Smooth muscle cell (in vitro differentiated cells): ENCODE results near the gene ATIC. TPM values are rescaled to one million over a fixed set of nuclear protein-coding genes. Genes with fewer than 3 reads are reported as not detected.

Experiments
- DNase-seq: peaks from one replicate; lab custom pipeline; 2025; ENCODE audit not compliant: unreplicated experiment; lab: John Stamatoyannopoulos, UW
- H2AFZ ChIP-seq: fragments of 200-600 bp; sonication (generic); 2 replicates; pipeline ENCODE4 v1.6.0; 2016; ENCODE audit warnings: antibody characterized with exemption, low read depth, mild to moderate bottlenecking
- H3F3A ChIP-seq: fragments of 200-600 bp; sonication (generic); 2 replicates; pipeline ENCODE4 v1.6.0; 2017; ENCODE audit warnings: antibody characterized with exemption, low read depth
- H3K27ac ChIP-seq: fragments of 200-600 bp; sonication (generic); 2 replicates; pipeline ENCODE4 v1.5.1; 2016; ENCODE audit warnings: low read depth, mild to moderate bottlenecking
- H3K27me3 ChIP-seq: fragments of 200-600 bp; sonication (generic); 2 replicates; pipeline ENCODE4 v1.6.1; 2016; ENCODE audit warnings: low read depth, mild to moderate bottlenecking
- H3K36me3 ChIP-seq: fragments of 200-600 bp; sonication (generic); 2 replicates; pipeline ENCODE4 v1.5.1; 2016; ENCODE audit warnings: low read depth
- H3K4me1 ChIP-seq: fragments of 200-600 bp; sonication (generic); 2 replicates; pipeline ENCODE4 v1.5.1; 2016; ENCODE audit warnings: low read depth
- H3K4me2 ChIP-seq: fragments of 200-600 bp; sonication (generic); 2 replicates; pipeline ENCODE4 v1.6.0; 2016; ENCODE audit warnings: mild to moderate bottlenecking
- H3K4me3 ChIP-seq: fragments of 200-600 bp; sonication (generic); 2 replicates; pipeline ENCODE4 v1.5.1; 2016; ENCODE audit warnings: mild to moderate bottlenecking
- H3K79me2 ChIP-seq: fragments of 200-600 bp; sonication (generic); 2 replicates; pipeline ENCODE4 v1.6.0; 2016; ENCODE audit warnings: low read depth, mild to moderate bottlenecking
- H3K9ac ChIP-seq: fragments of 200-600 bp; sonication (generic); 2 replicates; pipeline ENCODE4 v1.6.0; 2016; ENCODE audit warnings: low read depth
- H3K9me3 ChIP-seq: fragments of 200-600 bp; sonication (generic); replicated peaks from 2 replicates; pipeline ENCODE4 v1.5.1; 2016; ENCODE audit warnings: low read depth
- H4K20me1 ChIP-seq: fragments of 200-600 bp; sonication (generic); 2 replicates; pipeline ENCODE4 v1.6.0; 2016; ENCODE audit warnings: low read depth
- CTCF ChIP-seq: fragments of 200-600 bp; sonication (generic); IDR thresholded peaks from 2 replicates; pipeline ENCODE4 v1.5.1; 2017; ENCODE audit warnings: borderline replicate concordance, mild to moderate bottlenecking, antibody characterized with exemption; ENCODE audit not compliant: insufficient read depth, poor library complexity, severe bottlenecking
- WGBS: methylation state at CpG from one replicate; pipeline ENCODE4 v1.1.7; 2016; ENCODE audit warnings: low lambda C conversion rate; 5-methylcytosine and 5-hydroxymethylcytosine counted together
- polyA plus RNA-seq: library from polyadenylated mRNA; unstranded; fragments of >200 nt; fragmentation: Nextera tagmentation; extraction: Ambion mirVana; gene quantifications from 2 replicates; pipeline ENCODE4 v1.2.1, GENCODE V29; 2016
- total RNA-seq: library from RNA; depleted of rRNA; stranded (reverse); fragments of >200 nt; gene quantifications from 2 replicates; pipeline ENCODE4 v1.2.3, GENCODE V29; 2014

The ATIC gene
- total and polyA plus RNA-seq, 2 experiments from 2014 or later: 28.3 to 67.7 TPM

- WGBS: 94% methylated on average over 7 of the region's 7 CpGs
- no peak for DNase-seq
- Histone ChIP-seq H3K4me1 (no peaks in the 10 kb centered on the region), H3K27me3 (no peaks in the 10 kb centered on the region), H3K27ac (peak overlapping the region; percentile 0), H3K9me3 (no peaks in the 10 kb centered on the region), H3K9ac (no peak overlapping the region), H2AFZ (no peak overlapping the region), H4K20me1 (peaks cover 39% of the 10 kb centered on the region), H3K4me2 (no peak overlapping the region), H3K79me2 (no peaks in the 10 kb centered on the region), H3F3A (peaks cover 30% of the 10 kb centered on the region), H3K4me3 (no peak overlapping the region), H3K36me3 (peaks cover 7% of the 10 kb centered on the region)
- no peak for TF ChIP-seq CTCF
These were observed 43.9 kb downstream of the ATIC start for GRCh38 chr2:215355801-215356200.

- Histone ChIP-seq H3K4me1 (no peaks in the 10 kb centered on the region), H3K27ac (peak overlapping the region; percentile 33), H3K9me3 (no peaks in the 10 kb centered on the region), H3F3A (peaks cover 37% of the 10 kb centered on the region), H2AFZ (no peak overlapping the region), H3K36me3 (peaks cover 13% of the 10 kb centered on the region), H3K27me3 (no peaks in the 10 kb centered on the region), H3K4me3 (no peak overlapping the region), H4K20me1 (peaks cover 46% of the 10 kb centered on the region), H3K4me2 (no peak overlapping the region), H3K79me2 (no peaks in the 10 kb centered on the region), H3K9ac (no peak overlapping the region)
- TF ChIP-seq CTCF: no peak
- WGBS: 95% methylated on average over 7 of the region's 7 CpGs
- DNase-seq: no peak
These were observed 44.6 kb downstream of the ATIC start for GRCh38 chr2:215356334-215356947.

GRCh38 chr2:215356948-215357461 lies 45.1 kb downstream of the ATIC start:
- Histone ChIP-seq H3K4me3 (no peak overlapping the region), H3K36me3 (peaks cover 18% of the 10 kb centered on the region), H3K79me2 (no peaks in the 10 kb centered on the region), H3F3A (peaks cover 42% of the 10 kb centered on the region), H4K20me1 (peaks cover 51% of the 10 kb centered on the region), H3K4me1 (no peaks in the 10 kb centered on the region), H3K27ac (peak overlapping the region; percentile 33), H3K4me2 (no peak overlapping the region), H3K9ac (no peak overlapping the region), H3K9me3 (no peaks in the 10 kb centered on the region), H2AFZ (no peak overlapping the region), H3K27me3 (no peaks in the 10 kb centered on the region)
- DNase-seq: no peak
- TF ChIP-seq CTCF: no peak
- WGBS: 76% methylated on average over 9 of the region's 9 CpGs

DNA sequence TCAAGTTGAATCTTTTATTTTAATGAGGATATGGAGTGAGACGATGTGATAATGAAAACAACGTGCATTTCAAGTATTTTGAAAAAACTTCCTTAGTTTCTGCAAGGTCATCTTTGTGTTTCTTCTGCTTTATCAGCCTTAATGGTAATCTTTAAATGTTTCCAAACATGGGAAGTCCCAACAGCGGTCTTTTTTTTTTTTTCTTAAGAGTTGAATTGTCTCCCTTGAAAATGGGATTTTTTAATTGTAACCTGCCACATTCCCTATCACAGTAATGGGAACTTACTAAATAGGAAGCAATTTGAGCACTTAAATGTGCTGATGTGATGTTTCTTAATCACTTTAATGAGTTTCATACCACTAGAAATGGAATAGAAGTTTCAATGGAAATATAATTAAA lies 45.8 kb downstream of the ATIC start:
- H3F3A ChIP-seq: peaks cover 49% of the 10 kb centered on the region
- peaks cover 58% of the 10 kb centered on the region for H4K20me1 ChIP-seq
- H3K27ac ChIP-seq: peak overlapping the region; percentile 33
- peaks cover 24% of the 10 kb centered on the region for H3K36me3 ChIP-seq
- H3K4me2 ChIP-seq: no peak overlapping the region
- H3K4me3 ChIP-seq: no peak overlapping the region
- DNase-seq: no peak
- no peaks in the 10 kb centered on the region for H3K27me3 ChIP-seq
- no peaks in the 10 kb centered on the region for H3K79me2 ChIP-seq
- no peak for TF ChIP-seq CTCF
- no peaks in the 10 kb centered on the region for H3K9me3 ChIP-seq
- WGBS: 65% methylated on average over 3 of the region's 3 CpGs
- no peak overlapping the region for H2AFZ ChIP-seq
- H3K9ac ChIP-seq: no peak overlapping the region
- no peaks in the 10 kb centered on the region for H3K4me1 ChIP-seq
